ENCODE results near the gene TUT1.
A peak's percentile ranks its signal among the peaks of the same experiment; 100 is the strongest.
"Not testable (repeated sequence)": the region's sequence is repeated elsewhere in the genome, so short reads cannot be mapped to it uniquely, and the experiment has no call there.

Gene TUT1

DNA sequence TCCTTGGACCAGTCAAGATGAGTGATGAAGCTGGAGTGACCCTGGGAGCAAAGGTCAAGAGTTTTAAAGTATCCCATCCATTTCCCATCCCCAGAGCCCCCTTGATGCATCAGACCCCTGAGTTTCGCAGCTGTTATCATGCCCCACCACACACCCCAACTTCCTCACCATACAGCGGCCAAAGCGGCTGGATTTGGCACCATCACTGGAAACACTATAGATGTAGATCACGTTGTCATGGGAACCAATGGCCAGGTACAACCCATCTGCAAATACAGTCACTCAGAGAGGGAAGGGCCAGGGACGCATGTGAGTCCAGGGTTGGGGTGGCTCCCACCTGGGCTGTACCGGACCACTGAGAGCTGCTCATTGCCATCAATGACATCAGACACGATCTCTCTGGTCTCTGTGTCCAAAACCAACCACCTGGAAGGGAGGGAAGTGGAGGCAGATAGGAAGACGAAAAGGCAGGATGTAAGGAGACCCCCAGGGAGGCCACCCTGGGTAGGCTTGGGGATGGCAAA lies 12.5 kb upstream of the TUT1 start:
- no peak for DNase-seq

DNA sequence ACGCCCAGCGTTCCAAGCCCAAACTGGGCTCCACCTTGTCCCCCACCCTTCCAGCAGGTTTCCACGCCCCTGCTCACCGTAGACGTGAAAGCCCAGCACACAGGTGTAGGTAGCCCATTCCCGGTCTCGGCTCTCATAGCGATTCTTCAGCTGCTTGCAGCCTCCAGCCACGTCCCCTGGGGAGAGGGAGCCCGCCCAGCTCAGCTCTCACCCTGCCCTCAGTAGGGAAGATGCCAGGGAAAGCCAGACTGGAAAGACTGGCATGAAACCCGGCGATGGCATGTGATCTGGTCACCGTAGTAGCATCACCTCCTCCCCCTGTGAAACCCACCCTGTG lies 11.7 kb upstream of the TUT1 start:
- no peak for DNase-seq

DNA sequence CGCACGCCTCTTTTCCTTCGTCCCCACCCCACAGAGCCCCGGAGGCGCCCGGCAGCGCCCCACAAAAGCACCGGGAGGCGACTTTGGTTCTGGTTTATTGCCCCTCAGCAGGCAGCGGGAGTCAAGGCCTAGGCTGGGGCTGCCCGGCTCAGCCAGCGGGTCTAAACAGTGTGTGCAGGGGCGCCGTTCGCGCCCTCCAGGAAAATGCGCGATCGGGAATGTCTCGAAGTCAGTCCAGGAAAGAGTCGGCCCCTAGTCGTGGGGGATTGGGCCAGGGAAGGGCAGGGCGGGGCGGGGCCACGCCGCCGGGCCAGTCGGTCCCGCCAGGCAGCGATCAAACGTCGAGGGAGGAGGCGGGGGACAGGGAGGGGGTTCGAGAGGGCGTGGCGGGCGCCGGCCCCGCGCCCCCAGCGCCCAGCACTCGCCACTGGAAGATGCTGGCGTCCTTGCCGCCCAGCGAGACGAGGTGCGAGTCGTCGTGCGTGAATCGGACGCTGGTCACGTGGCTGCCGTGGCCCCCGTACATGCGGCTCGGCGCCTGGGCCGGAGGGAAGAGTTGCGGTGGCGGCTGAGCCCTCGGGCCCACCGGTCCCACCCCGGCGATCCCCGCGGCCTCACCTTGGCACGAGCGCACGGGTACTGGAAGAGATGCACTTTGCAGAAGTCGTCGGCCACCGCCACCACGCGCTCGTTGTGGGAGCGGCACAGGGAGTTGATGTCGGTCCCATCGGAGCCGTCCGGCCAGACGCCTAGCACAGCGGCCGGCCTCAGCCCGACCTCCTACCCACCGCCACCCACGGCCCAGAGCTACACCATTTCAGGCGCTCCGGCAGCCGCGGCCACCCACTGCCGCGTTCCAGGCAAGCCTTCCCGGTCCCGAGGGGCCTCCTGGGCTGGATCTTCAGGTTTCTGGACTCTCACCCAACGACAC lies 11.1 kb upstream of the TUT1 start:
- peak; percentile 80 for DNase-seq

DNA sequence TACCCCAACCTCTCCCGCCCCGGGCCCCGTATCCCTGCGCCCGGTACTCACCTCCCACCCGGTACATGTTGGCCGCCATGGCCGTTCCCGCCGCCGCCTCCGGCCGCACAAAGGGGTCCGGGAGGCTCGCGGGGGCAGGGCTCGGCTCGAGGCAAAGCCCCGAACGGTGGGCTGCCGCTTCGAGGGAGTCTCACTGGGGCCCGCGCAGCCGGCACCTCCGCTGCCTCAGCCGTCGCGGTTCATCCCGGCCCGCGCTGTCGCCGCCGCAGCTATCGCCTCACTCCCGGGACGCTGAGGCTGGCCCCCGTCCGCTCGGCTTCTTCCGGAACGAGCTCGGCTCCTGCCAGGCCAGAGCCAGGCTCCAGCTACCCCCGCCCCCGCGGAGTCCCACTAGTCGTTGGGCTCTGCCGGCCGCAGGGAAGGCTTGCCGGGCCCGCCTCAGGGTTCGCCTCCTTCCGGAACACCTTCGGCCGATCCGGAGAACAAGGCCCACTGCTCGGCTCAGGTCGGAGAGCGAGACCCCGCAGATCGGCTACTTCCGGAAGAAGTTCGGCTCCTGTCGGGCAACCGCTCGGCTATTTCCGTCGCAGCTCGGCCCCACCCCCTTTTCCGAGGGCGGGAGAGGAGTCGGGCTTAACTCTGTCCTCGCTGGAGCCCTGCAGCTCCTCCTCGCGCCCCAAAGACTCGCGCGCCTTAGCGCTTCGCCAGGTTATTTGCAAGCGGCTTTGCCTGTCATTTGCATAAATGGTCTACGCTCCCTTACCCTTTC lies 10.2 kb upstream of the TUT1 start, which contains the start of gene MTA2:
TSS of gene MTA2 (minus strand) at position 494 of the 769 bp plus-strand sequence. CDS start at position 79, 415 bp downstream.
- peak; percentile 99 for DNase-seq

DNA sequence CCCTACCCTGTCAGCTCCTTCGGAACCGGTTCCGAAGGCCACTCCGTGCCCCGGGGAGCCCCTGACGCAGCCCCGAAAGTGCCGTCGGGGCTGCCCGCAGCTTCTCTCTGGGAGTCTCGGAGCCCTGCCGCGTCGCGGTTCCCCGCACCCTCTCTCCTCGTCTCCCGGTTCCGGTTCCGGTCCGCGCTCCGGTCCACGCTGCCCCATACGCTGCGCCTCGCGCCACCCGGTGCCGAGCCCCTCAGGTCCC lies 9.7 kb upstream of the TUT1 start:
- DNase-seq, result peak; percentile 35

DNA sequence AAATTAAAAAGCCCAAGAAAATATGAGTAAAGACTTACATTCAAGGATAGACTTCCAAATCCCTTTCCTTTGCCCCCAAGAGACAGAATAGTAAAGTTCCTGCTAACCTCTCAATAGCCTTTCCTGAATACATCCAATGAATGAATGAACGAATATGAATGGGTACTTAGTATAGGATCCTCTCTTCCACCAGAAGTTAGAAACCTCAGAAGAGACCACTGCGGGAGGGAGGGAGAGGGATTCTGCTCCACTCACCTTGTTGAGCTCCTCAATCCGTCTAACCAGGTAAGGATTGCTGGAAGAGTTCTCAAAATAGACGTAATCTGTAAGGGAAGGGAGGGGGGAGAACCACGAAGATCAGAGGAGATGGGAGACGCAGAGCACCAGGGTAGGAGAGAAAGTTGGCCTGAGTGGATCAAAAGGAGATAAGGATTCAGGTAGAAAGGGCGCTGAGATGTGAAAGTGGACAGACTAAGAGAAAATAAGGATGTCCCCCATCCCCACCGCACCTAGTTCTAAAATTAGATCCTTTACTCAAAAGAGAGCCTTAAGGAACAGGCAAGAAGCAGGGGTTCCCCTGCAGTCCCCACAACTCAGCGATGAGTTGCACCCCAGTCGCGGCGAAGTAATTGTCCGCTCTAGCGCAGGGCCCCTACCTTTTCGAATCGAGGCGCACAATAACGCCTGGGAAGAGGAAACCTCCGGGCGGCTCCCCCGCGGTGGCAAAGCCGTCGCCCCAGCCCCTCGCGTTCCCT lies 9.2 kb upstream of the TUT1 start:
- DNase-seq, result no peak

DNA sequence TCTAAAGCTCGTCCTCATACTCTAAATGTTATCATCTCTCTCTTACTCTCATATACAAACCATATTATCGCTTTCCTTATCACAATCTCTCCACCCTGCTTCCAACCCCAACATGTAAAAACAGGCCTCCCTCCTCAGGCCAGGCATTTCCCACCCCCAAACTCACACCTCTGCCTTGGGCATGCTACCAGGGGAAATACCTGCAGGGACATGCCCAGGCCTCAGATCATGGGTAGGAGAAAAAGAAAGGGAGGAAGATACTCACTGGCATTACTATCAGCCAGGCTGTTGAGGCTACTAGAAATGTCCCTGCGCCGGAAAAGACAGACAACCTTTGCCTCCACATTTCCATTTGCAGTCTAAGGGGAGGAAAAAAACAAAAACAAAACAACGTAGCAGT lies 8.6 kb upstream of the TUT1 start:
- DNase-seq, result no peak

DNA sequence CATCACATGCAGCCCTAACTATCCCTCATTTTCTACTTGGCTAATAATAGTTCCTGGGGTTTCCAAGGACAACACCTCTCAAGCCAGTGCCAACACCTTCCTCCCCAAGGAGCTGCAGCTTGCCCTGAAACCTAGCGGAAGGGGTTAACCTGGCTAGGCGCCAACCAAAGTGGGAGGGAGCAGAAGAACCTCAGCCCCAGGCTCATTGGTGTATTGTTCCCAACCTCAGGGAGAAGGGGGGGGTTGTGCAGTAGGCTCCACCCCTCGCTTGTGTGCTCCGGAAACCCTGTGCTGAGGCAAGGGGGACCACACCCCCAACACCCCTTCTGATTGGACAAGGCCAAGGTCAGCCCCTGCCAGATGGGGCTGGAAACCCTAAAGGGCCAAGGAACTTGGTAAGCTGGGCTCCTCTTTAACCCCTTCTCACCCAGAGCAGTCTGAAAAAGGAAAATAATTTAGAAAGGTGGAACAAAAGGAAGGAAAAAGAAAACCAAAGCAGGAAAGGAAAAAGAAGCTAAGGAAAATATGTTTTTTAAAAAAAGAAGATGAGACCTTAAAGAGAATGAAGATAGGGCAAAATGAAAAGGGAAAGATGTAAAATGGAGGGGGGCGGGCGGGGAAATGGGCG lies 7.9 kb upstream of the TUT1 start:
- DNase-seq, result peak; percentile 95

DNA sequence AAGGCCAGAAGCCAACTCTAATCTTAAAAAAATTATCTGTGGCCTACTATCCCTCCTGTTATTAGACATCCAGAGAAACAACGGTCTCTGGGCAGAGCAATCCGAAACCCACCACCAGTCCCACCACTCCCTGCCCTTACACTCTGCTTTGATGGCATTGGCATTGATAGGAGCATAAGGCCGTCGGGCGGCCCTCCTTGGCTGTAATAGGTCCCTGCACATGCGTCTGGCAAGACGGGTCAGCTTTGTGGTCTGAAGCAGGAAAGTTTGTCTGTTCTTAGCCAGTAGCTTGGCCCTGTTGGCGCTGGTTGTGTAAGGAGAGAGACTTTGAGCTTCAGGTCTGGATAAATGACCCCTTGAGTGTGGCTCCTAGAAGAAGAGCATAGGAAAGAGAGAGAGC lies 3.8 kb upstream of the TUT1 start:
- no peak for DNase-seq

DNA sequence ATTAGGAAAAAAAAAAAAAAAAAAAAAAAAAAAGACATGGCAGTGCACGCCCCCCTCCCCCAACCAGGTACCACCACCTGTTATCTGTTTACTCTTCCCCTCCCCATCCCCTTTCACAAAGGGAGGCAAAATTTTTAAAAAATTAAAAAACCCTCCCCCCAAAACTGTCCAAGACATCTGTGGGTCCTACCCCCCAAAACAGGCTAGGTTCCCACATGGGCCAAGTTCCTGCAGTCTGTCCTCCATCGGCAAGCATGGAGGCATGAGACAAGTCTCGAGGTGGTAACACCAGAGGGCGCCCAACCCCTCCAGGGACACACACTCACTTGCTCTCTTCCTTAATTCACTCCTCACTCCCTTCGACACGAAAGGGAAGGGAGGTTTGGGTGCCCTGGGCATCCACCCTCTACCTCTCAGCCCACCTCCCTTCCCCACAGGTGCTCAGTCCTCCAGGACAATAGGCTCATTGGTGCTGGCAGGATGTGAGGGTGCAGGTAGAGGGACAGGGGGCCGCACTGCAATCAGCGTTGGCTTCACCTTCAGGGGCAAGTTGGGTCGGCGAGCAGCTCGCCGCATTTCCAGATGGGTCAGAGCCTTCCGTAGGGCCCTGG lies 2.2 kb upstream of the TUT1 start:
- peak; percentile 55 for DNase-seq

DNA sequence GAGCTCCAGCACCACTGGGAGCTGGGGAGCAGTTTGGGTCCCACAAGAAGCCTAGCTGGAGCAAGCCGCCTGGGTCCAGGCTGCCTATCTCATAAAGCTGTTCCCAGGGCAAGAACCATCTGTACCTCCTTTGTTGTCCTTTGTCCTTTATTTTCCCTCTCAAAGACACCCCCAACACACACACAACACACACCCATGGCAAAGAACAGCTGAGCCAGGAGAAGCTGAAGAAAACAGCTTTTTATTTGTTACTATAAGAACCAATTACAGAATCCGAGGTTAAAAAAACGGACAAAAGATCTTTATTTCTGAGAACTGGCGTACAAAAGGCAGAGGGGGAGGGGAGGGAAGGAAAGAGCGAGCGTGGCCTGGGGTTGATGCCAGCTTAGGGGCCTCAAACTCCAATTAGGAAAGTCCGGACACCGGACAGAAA lies 1.7 kb upstream of the TUT1 start:
- DNase-seq, result no peak

DNA sequence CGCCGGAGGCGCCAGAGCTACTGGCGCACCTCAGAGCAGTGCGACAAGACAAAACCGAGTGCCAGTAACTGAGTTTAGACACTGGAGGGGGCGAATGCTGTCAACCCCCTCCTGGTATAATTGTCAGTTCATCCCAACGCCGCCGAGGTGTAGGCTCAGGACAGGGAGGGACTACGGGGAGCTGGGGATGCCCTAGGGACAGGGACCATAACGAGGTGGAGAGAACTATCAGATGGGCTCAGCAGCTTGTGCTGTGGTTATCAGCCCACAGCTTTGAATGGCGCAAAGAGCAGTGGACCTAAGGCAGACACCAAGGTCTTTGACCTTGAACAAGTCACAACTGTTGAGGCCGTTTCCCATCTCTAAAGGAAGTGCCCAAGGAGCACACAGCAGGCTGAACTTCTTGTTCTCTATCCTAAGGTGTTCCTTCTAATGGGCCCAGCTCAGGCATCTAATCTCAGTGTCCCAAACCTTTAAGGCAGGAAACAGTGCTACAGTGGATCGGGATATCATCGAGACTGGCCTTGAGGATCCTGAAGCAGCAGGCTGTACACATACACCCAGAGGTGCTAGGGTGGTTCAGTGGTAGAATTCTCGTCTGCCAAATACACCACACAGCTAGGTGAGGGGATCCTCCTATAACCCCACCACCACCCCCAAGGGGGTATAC lies 958 bp upstream of the TUT1 start:
- no peak for DNase-seq

DNA sequence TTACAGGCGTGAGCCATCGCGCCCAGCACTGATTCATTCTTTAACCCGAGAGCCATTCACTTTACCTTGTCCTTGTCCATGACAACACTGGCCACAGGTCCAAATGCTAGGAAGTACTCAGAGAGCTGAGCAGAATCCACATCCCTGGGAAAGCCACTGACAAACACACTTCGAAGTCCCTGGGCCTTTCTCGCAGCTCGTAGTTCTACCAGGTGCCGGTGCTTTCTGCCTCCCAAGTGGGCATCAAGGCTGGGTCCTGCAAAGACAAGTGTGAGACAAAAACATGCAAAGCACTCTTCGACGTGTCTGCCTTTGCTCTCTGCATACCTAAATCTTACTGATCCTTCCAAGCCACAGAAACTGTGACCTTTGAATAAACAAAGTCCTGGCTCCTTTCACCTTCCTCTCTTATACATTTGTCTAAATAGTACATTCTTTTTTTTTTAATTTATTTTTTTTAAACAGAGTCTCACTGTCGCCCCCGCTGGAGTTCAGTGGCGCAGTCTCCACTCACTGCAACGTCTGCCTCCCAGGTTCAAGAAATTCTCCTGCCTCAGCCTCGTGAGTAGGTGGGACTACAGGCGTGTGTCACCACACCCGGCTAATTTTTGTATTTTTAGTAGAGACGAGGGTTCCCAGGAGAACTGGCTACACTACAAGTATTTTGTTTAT lies 2.2 kb downstream of the TUT1 start:
- peak; percentile 27 for DNase-seq

DNA sequence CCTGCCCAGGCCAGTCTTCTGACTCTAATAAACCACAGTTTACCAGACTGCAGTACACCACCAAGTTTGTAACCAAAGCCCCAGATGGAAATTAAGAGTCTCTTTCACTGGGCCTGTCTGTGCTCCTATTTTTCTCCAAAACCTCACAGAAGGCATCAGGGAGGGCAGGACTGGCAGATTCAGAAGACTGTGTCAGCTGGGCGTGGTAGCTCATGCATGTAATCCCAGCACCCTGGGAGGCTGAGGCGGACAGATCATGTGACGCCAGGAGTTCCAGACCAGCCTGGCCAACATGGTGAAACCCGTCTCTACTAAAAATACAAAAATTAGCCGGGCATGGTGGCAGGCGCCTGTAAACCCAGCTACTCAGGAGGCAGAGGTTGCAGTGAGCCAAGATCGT lies 6.0 kb downstream of the TUT1 start:
- not testable (repeated sequence) for DNase-seq

DNA sequence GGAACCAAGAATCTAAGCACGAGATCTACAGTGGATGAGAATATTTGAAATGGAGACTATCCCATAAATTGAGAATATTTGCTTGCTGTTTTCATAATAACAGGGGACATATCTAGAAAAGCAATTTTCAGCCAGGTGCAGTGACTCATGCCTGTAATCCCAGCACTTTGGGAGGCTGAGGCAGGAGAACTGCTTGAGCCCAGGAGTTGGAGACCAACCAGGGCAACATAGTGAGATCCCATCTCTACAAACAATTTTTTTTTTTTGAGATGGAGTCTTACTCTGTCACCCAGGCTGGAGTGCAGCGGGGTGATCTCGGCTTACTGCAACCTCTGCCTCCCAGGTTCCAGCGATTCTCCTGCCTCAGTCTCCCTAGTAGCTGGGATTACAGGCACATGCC lies 9.6 kb downstream of the TUT1 start:
- not testable (repeated sequence) for DNase-seq

DNA sequence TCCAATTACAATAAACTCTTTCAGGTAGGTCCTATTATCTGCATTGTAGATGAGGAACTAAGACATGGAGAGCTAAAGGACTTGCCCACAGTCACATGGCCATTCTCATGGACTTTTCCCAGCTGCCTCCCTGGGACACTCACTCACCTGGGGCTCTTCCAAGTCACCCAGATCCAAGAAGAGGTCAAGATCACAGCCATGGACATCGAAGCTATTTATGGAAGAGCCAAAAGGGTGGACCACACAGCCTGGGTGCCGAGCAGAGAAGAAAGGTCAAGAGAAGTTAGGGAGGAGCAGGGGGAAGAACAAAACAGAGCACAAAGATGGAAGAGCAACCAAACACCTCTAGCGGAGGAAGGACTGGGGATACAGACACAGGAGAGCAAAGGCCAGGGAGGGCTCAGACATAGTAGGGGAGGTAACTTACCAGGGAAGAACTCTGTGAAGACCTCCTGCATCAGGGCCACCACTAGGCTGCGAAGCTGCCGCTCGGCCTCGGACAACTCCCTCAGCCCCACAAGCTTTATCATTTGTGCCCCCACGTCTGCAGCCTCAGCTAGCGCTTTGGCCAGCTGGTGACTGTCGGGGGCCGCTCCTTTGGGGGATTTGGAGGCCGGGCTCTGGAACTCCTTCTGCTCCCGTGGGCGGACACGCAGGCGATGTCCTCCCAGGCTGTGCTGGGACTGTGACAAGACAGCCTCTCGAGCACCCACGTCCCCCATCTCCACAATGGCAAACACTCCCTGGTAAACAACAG lies 10.2 kb downstream of the TUT1 start:
- DNase-seq, result no peak

DNA sequence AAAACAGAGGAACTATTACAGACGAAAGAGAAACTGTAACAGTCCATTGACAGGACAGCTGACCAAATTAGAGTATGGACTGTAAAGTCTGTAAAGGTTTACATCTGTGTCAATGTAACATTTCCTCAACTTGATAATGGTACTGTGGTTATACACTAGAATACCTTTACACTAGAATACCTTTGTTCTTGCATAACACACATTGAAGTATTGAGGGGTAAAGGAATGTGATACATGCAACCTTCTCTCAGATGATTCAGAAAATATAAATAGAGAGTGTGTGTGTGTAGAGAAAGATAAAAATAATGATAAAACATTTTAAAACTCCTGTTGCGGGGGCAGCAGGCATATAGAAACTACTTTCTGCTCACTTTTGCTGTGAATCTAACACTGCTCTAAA lies 12.1 kb downstream of the TUT1 start:
- DNase-seq, result no peak

DNA sequence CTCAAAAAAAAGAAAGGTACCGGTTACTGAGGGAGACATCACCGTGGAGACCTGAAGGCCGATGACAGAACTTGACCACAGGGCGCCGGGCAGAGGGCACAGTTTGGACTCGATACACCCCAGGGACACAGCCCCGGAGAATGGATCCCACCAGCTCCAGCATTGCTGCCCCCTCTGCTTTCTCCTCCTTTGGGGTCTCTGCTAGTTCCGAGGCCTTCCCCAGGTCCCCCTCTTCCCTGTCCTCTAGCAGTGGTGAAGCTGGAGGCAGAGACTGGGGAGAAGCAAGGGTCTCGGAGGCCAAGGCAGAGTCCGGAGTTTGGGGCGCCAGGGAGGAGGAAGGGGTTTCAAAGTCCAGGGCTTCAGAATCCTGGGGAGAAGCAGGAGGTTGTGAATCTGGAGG lies 12.8 kb downstream of the TUT1 start:
- DNase-seq, result no peak

DNA sequence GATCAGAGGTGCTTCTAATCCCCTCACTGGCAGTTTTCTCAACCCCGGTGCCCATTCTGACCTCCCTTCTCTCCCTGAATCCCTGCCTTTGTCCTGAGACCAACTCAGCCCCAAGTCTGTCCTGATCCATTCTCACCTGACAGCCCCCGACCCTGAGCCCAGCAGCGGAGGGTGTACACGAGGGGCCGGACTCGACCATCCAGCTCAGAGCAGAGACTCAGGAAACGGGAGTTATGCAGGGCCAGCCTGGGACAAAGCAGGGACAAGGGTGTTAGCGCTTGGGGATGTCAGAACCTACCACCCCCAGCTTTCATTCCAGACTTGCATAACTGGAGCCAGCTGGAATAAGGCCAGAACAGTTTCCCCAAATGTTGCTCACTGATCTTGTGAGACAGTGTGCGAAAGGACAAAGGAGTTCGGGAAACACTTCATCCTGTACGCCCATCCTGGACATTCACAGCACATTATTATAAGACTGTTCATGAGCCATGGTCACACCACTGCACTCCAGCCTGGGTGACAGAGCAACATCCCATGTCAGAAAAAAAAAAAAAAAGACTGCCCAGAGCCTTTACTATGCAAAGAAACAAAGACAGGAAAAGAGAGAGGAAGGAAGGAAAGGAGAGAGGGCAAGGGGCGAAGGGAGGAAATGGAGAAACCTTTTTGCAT lies 14.1 kb downstream of the TUT1 start:
- no peak for DNase-seq

DNA sequence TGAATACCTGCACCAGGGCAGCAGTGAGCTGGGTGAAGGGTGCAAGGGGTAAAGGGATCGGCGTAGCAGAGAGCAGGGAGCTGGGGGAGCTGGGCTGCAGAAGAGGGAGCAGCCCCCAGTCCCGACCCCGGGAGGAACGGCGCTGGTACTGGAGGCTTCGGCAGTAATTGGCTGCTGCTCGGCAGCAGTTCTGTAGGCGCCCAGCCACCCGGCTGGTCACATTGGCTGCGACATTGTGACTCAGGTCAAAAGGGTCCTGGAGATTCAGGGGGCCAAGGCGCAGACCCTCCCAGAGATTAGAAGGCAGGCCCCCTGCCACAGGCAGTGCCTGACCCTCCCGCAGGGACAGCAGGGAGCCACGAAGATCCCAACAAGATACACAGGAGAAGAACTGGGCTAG lies 15.5 kb downstream of the TUT1 start:
- DNase-seq, result no peak

Data from NCI-H2171 treated with DMSO at 0.1 percent for 48 hours (cell line).